ENCODE data around the gene PAM16.
A peak's percentile ranks its signal among the peaks of the same experiment; 100 is the strongest.

Gene PAM16

GRCh38 chr16:4327386-4328045 lies 23.6 kb downstream of the PAM16 start:
- DNase-seq: peak in 2 of 42 donors; percentile 34 to 40
- intact Hi-C loops (cut with DNase I): loop anchor here (5.0 kb wide), 2 partner anchors 35 to 50 kb away; no protein-coding TSS in a partner anchor

GRCh38 chr16:4325253-4325758 lies 25.8 kb downstream of the PAM16 start:
- no peak for DNase-seq
- intact Hi-C loops (cut with DNase I): loop anchor here (5.0 kb wide), 2 partner anchors 33 to 48 kb away; no protein-coding TSS in a partner anchor

GRCh38 chr16:4324492-4325252 lies 26.4 kb downstream of the PAM16 start:
- intact Hi-C loops (cut with DNase I): loop anchor here (5.0 kb wide), 2 partner anchors 32 to 47 kb away; no protein-coding TSS in a partner anchor

GRCh38 chr16:4323845-4324488 lies 27.2 kb downstream of the PAM16 start:
- intact Hi-C loops (cut with DNase I): no loop called here
- DNase-seq: peak in 1 of 42 donors; percentile 61

More at GRCh38 chr16:4324492-4325252, 26.4 kb downstream of the PAM16 start:
- no peak for DNase-seq

- intact Hi-C loops (cut with DNase I): no loop called here
- DNase-seq: peak in 31 of 42 donors; percentile 32 to 77 (median 52)
Observed at GRCh38 chr16:4323071-4323844, 27.9 kb downstream of the PAM16 start.

- no peak for DNase-seq
- intact Hi-C loops (cut with DNase I): no loop called here
Observed at GRCh38 chr16:4322121-4323052, 28.7 kb downstream of the PAM16 start.

- intact Hi-C loops (cut with DNase I): no loop called here
Observed at GRCh38 chr16:4321286-4322120, 29.6 kb downstream of the PAM16 start.

GRCh38 chr16:4320571-4321137 lies 30.5 kb downstream of the PAM16 start:
- intact Hi-C loops (cut with DNase I): no loop called here

More at GRCh38 chr16:4321286-4322120, 29.6 kb downstream of the PAM16 start:
- no peak for DNase-seq

GRCh38 chr16:4319454-4320421 lies 31.4 kb downstream of the PAM16 start:
- peak in 36 of 42 donors; percentile 29 to 86 (median 61) for DNase-seq
- intact Hi-C loops (cut with DNase I): no loop called here

More at GRCh38 chr16:4320571-4321137, 30.5 kb downstream of the PAM16 start:
- DNase-seq: no peak

GRCh38 chr16:4318967-4319366 lies 32.2 kb downstream of the PAM16 start:
- intact Hi-C loops (cut with DNase I): no loop called here
- no peak for DNase-seq

GRCh38 chr16:4318451-4318910 lies 32.6 kb downstream of the PAM16 start:
- no peak for DNase-seq
- intact Hi-C loops (cut with DNase I): no loop called here

GRCh38 chr16:4317532-4318450 lies 33.3 kb downstream of the PAM16 start:
- peak in 2 of 42 donors; percentile 38 to 69 for DNase-seq

GRCh38 chr16:4316864-4317531 lies 34.1 kb downstream of the PAM16 start:
- DNase-seq: peak in 30 of 42 donors; percentile 23 to 81 (median 62)
- intact Hi-C loops (cut with DNase I): no loop called here

More at GRCh38 chr16:4317532-4318450, 33.3 kb downstream of the PAM16 start:
- intact Hi-C loops (cut with DNase I): no loop called here

Data from head of caudate nucleus (tissue), 42 donors.